ENCODE results near the gene FCHO2.

GRCh38 chr5:73111536-73111935 is 155.7 kb downstream of the FCHO2 start:
- TF ChIP-seq CTCF (conservative IDR thresholded peaks at IDR 0.05), result no peak
- no peak for TF ChIP-seq ZFX (IDR thresholded peaks at IDR 0.05)

All from C4-2B (cell line).